Measurements from ENCODE around the gene SRCAP.
A peak's percentile ranks its signal among the peaks of the same experiment; 100 is the strongest.

SRCAP gene

DNA sequence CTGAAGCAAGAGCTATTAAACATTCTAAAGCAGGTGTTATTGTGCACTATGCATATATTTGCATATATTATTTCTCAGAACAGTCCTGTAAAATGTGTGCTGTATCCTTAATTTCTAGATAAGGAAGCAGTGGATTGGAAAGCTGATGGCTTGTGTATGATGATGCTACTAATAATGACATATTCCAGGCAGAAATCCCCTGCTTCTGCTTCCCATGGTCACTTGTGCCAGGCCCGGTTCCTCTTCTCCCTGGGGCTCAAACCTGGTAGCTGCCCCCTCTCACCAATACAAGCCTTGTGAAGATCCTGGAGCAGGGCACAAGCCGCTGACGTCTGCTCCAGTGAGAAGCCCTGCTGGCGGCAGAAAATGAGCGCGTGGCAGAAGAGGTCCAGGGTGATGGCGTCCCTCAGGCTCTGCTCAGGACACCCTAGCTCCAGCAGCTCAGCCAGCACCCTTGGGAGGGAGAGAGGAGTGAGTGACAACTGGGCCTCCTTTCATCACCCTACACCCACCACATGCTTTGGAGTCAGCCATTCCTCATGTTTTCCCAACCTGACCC is 61.1 kb downstream of the SRCAP start:
- no peak for DNase-seq

DNA sequence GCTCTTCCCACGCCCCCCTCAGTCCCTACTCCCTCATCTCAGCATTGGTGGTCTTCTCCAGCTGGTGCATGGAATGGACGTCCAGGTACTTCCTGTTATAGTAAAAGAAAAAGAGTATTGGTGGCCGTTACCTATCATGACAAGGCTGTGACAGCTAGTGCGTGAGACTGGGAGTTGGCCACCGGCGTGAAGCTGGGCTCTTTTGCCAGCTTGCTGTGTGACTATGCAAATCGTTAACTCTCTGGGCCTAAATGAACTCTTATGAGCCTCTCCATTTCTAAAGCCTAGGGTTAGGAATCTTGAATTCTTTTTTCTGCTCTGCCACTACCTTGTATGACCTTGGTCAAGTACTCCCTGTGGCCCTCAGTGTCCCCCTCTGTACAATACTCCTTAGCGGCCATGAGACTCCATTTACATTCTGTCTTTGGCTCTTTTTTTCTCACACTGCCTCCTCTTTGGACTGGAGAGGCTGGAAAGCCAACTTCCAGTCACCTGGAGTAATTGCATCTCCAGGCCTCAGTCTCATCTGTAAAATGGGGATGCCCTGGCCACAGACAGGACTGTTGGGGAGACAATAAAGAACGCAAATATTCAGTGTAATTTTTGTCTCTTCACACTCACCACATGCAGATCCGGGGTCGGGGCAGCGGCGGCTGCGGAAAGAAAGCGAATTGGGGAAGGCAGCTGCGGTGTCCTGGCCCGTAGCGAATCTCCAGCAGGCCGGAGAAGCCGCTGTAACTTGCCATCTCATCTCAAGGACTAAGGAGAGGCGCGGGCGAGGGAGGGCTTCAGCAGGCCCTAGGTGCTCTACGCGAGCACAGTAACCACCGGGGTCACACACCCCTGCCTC is 61.8 kb downstream of the SRCAP start:
- DNase-seq, result no peak

DNA sequence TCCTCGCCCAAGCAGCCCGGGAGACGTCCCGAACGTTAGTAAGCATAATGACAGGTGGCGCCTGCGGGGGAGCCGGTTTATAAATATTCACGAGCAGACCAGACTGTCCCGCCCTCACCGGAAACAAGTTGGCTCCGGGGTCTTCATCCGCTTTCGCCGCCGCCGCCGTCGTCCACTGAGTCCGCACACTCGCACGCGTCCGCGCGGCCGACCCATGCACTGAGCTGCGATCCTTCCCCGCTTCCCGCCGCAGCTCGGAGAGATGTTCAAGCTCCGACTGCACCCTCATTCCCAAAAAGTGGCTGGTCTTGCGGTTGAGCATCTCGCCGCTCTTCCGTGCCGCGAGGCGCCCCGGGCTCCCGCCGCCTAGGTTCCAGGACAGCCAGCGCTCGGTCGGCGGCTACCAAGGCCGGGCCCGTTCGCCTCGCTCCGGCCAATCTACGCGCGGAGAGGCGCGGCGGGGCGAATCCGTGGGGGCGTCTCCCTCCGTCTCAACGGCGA is 62.5 kb downstream of the SRCAP start:
- peak; percentile 23 for DNase-seq

DNA sequence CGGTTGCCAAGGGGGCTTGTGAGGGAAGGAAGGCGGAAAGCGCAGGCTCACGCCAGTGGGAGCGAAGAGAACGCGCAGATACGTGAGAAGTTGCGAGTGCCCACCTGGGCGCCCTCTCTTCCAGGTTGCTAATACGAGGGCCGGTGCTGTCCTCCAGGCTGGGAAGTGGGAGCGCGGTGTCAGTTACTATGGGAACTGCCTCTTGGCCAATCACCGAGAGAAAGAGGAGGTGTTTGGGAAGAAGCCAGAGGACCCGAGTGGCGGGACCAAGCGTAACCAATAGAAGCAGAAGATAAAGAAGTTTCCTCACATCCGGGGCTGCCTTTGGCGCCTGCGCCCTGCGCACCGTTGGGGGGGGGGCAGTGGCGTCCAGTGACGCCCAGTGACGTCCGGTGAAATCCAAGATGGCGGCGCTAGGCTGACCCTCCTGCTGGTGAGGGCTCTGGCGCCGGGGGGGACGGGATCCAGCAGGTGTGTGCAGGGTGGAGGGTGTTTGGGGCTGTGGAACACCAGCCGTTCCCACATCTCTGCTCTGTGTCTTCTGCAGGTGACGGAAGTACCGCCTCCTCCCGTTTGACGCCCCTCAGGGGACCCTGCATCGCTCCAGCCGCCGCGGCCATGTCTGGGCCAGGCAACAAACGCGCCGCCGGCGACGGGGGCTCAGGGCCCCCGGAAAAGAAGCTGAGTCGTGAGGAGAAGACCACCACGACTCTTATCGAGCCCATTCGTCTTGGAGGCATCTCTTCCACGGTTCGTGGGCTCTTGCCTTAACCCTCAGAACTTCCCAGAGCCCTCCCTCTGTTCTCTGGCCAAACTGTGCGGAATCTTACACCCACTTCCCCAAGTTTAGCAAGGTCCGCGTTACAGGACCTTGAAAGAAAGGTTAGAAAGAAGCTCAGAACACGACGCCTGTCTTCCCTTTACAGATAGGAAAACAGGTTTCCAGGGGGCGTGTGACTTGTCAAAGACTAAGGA is 63.2 kb downstream of the SRCAP start, which contains the start of the genes CFAP119 and RNF40:
Gene CFAP119 (minus strand): TSS at position 135 of the 975 bp plus-strand sequence. CDS start 314 bp downstream, outside the sequence.
Gene RNF40 (plus strand): TSS at position 395 of the 975 bp plus-strand sequence. CDS start 224 bp downstream, at position 619.
- peak; percentile 98 for DNase-seq

DNA sequence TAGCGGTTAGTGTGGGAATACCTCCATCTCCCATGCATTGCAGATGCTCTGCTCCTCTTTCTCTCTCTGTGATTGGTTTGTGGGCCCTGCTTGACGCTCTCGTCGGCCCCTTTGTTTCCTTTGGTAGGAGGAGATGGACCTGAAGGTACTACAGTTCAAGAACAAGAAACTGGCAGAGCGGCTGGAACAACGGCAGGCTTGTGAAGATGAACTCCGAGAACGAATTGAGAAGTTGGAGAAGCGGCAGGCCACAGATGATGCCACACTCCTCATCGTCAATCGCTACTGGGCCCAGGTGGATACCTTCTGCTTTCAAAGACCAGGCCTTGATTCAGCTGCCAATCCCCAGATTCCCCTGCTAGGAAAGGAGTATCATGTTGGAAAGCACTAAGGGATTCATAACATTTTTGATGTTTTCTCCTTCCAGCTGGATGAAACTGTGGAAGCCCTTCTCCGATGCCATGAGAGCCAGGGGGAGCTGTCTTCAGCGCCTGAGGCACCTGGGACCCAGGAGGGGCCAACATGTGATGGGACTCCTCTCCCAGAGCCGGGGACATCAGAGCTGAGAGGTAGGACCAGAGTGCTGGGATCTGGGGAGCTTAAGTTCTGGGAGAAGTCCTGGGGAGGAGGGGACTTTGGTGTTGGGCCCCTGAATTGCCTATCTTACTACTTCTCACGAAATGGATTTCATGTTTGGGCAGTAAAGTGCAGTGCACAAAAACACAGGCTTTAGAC is 64.2 kb downstream of the SRCAP start:
- no peak for DNase-seq

DNA sequence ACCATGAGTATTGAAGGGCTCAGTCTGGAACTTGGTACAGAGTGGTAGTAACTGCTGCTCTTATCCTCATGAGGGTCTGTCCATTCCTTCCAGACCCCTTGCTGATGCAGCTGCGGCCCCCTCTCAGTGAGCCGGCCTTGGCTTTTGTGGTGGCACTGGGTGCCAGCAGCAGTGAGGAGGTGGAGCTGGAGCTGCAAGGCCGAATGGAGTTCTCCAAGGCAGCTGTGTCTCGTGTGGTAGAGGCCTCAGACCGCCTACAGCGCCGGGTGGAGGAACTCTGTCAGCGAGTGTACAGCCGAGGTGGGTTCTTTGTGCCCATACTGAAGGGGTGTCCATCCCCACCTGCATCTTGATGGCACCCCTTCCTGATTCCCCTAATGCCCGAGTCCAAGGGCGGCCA is 65.1 kb downstream of the SRCAP start:
- no peak for DNase-seq

DNA sequence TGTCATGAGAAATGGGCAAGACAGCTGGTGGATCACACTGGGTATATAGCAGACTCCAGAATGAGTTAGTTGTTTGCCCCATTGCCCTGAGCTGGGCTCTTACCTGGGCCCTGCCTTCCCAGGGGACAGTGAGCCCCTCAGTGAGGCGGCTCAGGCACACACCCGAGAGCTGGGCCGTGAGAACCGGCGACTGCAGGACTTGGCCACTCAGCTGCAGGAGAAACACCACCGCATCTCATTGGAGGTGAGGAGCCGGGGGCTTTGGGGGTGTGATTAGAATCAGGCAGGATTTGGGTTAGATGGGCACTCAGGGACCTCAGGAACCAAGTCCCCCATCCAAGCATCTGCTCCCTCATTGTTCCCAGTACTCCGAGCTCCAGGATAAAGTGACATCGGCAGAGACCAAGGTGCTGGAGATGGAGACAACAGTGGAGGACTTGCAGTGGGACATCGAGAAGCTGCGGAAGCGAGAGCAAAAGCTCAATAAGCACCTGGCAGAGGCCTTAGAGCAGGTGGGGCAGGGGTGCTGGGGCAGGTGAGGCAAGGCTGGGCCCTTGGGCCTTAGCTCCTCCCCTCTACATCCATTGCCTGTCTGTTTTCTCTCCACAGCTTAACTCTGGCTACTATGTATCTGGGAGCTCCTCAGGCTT is 66.0 kb downstream of the SRCAP start:
- DNase-seq, result no peak

DNA sequence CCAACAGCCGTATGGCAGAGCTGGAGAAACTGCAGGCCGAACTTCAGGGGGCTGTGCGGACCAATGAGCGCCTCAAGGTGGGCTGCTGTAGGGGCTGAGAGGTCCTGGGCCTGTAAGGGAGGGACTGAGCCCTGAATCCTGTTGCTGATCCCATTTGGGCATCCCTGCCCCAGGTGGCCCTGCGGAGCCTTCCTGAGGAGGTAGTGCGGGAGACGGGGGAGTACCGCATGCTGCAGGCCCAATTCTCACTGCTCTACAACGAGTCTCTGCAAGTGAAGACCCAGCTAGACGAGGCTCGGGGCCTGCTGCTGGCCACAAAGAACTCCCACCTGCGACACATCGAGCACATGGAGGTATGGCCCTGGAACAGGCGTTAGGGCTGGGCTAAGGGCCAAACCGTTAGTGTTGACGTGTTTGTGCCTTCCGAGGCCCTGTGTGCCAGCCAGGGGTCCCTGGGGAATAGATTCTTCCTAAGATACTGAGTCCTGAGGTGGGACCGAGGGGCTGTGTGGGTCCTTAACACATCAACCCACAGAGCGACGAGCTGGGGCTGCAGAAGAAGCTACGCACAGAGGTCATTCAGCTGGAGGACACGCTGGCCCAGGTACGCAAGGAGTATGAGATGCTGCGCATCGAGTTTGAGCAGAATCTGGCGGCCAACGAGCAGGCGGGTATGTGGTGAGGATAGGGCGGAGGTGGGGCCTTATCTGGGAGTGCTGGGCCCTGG is 67.4 kb downstream of the SRCAP start:
- DNase-seq, result no peak

DNA sequence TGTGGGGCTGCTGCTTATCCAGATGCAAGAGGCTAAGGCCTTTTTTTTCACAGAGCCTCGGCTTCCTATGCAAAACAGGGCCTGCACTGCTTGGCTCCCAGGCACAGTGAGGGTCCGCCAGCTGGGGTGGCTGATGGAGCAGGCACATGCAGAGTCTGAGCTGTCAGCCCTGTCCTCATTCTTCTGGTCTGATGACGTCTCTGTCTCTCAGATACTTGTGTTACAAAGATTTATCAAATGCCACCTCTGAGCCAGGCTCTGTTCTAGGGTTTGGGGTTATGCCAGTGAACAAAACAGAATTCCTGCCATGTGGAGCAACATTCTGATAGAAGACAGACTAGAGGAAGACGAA is 67.9 kb downstream of the SRCAP start:
- DNase-seq, result no peak

DNA sequence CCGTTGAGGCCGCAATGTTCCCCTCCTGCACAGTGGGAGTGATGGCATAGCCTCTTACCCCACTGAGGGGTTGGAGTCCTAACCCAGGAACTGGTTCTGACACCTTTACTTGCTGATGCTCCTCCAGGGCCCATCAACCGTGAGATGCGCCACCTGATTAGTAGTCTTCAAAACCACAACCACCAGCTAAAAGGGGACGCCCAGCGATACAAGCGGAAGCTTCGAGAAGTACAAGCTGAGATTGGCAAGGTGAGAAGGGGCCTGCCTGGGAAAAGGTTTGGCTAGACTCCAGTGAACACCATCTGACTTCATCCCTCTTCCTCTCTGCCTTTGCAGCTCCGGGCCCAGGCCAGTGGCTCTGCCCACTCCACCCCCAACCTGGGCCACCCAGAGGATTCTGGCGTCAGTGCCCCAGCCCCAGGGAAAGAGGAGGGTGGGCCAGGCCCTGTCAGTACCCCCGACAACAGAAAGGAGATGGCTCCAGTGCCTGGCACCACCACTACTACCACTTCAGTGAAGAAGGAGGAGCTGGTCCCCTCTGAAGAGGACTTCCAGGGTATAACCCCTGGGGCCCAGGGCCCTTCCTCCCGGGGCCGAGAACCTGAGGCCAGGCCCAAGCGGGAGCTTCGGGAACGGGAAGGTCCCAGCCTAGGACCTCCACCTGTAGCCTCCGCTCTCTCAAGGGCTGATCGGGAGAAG is 68.9 kb downstream of the SRCAP start:
- DNase-seq, result no peak

DNA sequence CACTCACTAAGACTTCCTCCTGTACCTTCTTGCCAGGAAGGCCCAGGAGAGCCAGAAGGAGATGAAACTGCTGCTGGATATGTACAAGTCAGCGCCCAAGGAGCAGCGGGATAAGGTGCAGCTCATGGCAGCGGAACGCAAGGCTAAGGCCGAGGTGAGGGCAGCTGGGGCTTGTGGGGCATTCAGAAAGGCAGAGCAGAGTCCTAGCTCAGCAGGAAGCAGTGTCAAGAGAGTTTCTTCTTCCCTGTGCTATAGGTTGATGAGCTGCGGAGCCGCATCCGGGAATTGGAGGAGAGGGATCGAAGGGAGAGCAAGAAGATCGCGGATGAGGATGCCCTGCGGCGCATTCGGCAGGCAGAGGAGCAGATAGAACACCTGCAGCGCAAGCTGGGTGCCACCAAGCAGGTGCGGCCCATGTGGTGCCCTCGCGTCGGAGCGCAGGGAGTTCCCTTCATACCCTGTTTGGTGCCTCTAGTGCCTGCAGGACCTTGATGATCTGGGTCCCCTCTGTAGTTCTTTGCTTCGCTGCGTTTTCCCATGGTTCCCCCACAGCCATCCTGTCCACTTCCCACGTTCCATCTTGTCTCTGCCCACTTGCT is 69.7 kb downstream of the SRCAP start:
- no peak for DNase-seq

DNA sequence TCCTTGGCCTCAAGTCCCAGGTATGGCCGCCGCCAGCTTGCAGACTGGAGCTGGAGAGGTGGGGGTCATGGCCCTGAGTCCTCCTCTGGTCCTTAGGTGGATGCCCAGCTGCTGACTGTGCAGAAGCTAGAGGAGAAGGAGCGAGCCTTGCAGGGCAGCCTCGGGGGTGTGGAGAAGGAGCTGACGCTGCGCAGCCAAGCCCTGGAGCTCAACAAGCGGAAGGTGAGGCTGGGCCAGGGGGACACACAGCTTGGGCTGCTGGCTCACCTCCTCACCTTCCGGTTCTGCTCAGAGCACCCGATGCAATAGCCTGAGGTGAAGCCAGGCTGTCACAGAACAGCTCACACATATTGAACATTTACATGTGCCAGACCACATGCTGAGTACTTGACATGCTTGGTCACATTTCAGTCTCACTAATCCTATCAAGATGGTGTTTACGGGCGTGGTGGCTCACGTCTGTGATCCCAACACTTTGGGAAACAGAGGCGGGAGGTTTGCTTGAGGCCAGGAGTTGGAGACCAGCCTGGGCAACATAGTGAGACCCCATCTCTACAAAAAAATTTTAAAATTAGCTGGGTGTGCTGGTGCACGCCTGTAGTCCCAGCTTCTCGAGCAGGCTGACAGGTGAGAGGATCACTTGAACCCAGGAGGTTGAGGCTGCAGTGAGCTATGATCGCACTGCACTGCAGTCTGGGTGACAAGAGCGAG is 70.6 kb downstream of the SRCAP start:
- no peak for DNase-seq

DNA sequence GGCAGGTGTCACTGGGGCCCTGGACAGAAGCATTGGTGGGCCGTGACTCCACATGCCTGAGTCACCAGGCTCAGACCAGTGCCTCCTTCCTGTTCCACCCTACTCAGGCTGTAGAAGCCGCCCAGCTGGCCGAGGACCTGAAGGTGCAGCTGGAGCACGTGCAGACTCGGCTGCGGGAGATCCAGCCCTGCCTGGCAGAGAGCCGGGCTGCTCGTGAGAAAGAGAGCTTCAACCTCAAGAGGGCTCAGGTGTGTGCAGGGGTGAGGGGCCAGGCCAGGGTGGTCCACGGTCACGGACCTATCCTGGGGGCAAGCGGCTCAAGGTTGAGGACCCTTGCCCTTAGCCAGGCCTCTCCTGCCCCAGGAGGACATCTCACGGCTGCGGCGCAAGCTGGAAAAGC is 72.8 kb downstream of the SRCAP start:
- no peak for DNase-seq

DNA sequence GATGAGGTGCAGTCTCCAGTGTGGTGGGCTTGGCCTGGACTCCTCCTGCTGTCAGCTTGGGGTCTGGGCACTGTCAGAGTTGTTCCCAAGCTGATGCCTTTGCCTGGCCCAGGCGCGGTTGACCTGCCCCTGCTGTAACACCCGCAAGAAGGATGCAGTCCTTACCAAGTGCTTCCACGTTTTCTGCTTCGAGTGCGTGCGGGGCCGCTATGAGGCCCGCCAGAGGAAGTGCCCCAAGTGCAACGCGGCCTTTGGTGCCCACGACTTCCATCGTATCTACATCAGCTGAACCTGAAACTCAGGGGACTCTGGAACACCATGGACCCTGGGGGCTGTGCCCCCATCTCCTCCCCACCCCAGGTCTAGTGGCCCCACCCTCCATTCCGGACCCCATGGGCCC is 74.9 kb downstream of the SRCAP start:
- DNase-seq, result no peak

DNA sequence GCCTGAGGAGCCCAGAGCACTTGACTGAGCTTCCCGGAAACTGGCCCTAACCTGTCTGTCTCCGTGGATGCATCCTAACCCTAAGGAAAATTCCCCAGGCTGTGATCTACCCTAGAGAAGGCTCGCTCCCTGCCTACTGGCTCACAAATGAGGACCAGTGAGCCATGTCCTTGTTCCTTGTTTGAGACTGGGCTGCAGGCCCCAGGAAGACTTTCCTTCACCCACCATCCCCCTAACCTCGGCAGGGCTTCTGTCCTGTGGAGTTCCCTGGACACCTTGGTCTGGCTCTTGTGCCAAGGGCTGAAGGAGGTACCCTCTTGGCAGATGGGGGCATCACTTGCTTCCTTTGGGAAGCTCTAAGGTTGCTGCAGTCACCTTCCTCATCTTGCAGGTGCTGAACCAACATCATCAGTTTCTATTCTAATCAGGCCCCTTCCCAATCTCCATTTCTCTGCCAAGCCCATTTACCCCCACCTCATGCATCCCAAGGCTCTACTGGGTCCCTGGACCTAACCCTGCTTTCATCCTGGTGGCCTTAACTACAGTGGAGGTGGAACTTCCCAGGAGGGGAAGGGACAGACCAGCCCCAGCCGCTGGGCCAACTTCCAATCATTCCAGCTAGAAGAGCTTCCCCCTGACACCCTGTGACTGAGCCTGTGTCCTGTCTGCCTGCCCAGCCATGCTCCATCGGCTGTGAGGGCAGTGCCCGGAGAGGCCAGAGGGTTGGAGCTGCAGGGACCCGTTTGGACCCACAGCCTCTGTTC is 75.6 kb downstream of the SRCAP start:
- no peak for DNase-seq

DNA sequence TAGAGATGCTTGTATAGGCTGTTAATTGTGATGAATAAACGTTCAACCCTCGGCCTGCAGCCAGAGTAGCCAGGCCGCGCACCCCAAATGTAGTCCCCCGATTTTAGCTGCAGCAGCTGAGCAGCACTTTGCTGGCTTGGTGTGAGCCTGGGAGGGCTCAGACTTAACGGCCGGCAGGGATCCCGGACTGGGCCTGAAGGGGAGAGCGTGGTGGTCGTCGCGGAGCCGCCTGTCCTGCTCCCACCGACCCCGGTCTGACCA is 76.1 kb downstream of the SRCAP start:
- no peak for DNase-seq

DNA sequence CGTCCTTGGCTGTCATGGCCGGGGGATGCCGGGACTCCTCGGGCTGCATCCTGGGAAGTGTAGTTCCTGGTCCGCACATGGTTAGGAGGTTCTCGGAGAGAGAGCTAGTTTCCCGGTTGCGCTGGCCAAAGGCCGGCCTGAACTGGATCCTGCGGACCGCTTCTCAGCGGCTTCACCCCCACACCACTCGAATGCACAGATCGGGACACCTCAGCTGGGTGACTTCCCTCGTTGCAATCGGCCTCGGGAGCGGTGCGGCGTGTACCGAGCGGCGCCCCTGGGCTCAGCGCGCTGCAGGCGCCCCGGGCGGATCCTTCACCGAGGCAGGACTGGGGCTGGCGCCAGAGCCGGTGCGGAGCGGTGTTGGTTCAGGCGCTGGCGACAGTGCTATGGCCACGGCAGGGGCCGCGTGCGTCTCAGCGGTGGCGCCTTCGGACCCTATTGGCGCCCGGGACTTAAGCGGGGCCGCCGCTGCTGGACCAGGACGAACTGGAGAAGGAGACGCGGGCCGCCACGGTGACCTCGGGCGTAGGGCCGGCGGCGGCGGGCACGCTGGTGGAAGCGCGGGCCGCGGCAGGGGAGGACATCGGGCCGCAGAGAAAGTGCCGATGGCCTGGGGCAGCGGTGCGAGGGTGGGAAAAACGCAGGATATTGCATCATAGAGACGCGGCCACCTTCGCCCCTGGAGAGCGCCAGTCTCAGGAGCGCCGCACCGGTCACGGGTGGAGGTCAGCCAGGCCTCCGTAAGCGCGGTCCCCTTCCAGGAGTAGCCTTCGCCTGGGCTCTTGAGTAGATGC is 76.6 kb downstream of the SRCAP start:
- DNase-seq, result peak; percentile 84
